A549 (cell line): ENCODE data around the gene ARHGEF37. TPM values are rescaled to one million over a fixed set of nuclear protein-coding genes. Genes with fewer than 3 reads are reported as not detected.
"Not testable (repeated sequence)": the region's sequence is repeated elsewhere in the genome, so short reads cannot be mapped to it uniquely, and the experiment has no call there.

Experiments
- ATAC-seq, 2 experiments: fragments of 200-7000 bp in 1 of 2; fragments of >200 bp in 1 of 2; cut with Nextera tagmentation in 1 of 2; cut with Tn5 transposase in 1 of 2; 3 replicates each; pipeline versions ENCODE4 v1.8.0 to v1.9.1; 2018 to 2020; ENCODE audit warnings: mild to moderate bottlenecking in 1 of 2, moderate library complexity in 1 of 2
- CTCF ChIA-PET: fragments of 300-600 bp; sonication (Branson Sonifier 250); formaldehyde crosslinking; extraction: SDS; loops from one replicate; lab custom pipeline; 2021; ENCODE audit warnings: antibody characterized with exemption, inconsistent platforms; lab: Yijun Ruan, JAX
- POLR2A ChIA-PET: fragments of 350-600 bp; formaldehyde crosslinking; extraction: SDS; loops from one replicate; lab custom pipeline; 2021; ENCODE audit warnings: antibody characterized with exemption, inconsistent platforms; lab: Yijun Ruan, JAX
- DNase-seq, 2 experiments: peaks; one replicate each; pipeline versions ENCODE4 v3.0.0 to v3.0.0-alpha.2; 2011 to 2016; ENCODE audit warnings: low read depth in 1 of 2, low spot score in 1 of 2
- FAIRE-seq: peaks from 2 replicates; lab custom pipeline; 2011; peaks lifted over from hg19 to GRCh38; lab: Jason Lieb, UNC
- H3K27ac ChIP-seq, 2 experiments: fragments of >200 bp; sonication (Bioruptor Twin); formaldehyde crosslinking; 3 replicates each; pipeline ENCODE4 v1.5.1; 2016 to 2017
- H3K4me1 ChIP-seq: fragments of >200 bp; sonication (Bioruptor Twin); formaldehyde crosslinking; 3 replicates; pipeline ENCODE4 v1.6.1; 2016
- H3K4me2 ChIP-seq: fragments of >200 bp; sonication (Bioruptor Twin); formaldehyde crosslinking; 3 replicates; pipeline ENCODE4 v1.6.1; 2016
- H3K4me3 ChIP-seq: fragments of >200 bp; sonication (Bioruptor Twin); formaldehyde crosslinking; 3 replicates; pipeline ENCODE4 v1.5.1; 2016
- H3K9me3 ChIP-seq: fragments of >200 bp; sonication (Bioruptor Twin); formaldehyde crosslinking; 3 replicates; pipeline ENCODE4 v1.6.1; 2016
- ESRRA ChIP-seq: fragments of 150-350 bp; IDR thresholded peaks from 2 replicates; pipeline ENCODE4 v1.6.1; 2014; ENCODE audit warnings: mild to moderate bottlenecking, low read length, borderline replicate concordance
- FOXS1 ChIP-seq: fragments of 250-450 bp; sonication (Bioruptor Pico); IDR thresholded peaks from 2 replicates; pipeline ENCODE4 v1.5.0; 2020; ENCODE audit warnings: mild to moderate bottlenecking, moderate library complexity
- GATA3 ChIP-seq: IDR thresholded peaks from 2 replicates; pipeline ENCODE4 v1.6.1; 2012; ENCODE audit warnings: borderline replicate concordance
- HEYL ChIP-seq: fragments of 250-450 bp; sonication (Bioruptor Pico); IDR thresholded peaks from 2 replicates; pipeline ENCODE4 v1.8.0; 2021; ENCODE audit warnings: mild to moderate bottlenecking, moderate library complexity
- HOXA7 ChIP-seq: fragments of 250-450 bp; sonication (Bioruptor Pico); IDR thresholded peaks from 2 replicates; pipeline ENCODE4 v1.5.0; 2020; ENCODE audit warnings: mild to moderate bottlenecking, moderate library complexity
- KDM1A ChIP-seq: fragments of 200-600 bp; sonication (generic); IDR thresholded peaks from 2 replicates; pipeline ENCODE4 v1.6.1; 2016; ENCODE audit warnings: low read depth, mild to moderate bottlenecking
- MAFK ChIP-seq: fragments of 450-650 bp; IDR thresholded peaks from 2 replicates; pipeline ENCODE4 v1.6.1; 2014; ENCODE audit not compliant: partially characterized antibody
- NPAS2 ChIP-seq: fragments of 250-450 bp; sonication (Bioruptor Pico); IDR thresholded peaks from 2 replicates; pipeline ENCODE4 v1.8.0; 2022; ENCODE audit warnings: mild to moderate bottlenecking, moderate library complexity, borderline replicate concordance
- RCOR1 ChIP-seq: fragments of 150-350 bp; IDR thresholded peaks from 2 replicates; pipeline ENCODE4 v1.6.1; 2014; ENCODE audit warnings: antibody characterized with exemption, low read length, low read depth
- RFX5 ChIP-seq: fragments of 450-650 bp; IDR thresholded peaks from 2 replicates; pipeline ENCODE4 v1.7.1; 2014; ENCODE audit warnings: antibody characterized with exemption, mild to moderate bottlenecking, moderate library complexity
- SREBF2 ChIP-seq: fragments of 450-650 bp; IDR thresholded peaks from 2 replicates; pipeline ENCODE4 v1.6.1; 2014; ENCODE audit warnings: mild to moderate bottlenecking, moderate library complexity
- ZNF302 ChIP-seq: fragments of 250-450 bp; sonication (Bioruptor Pico); IDR thresholded peaks from 2 replicates; pipeline ENCODE4 v1.9.0; 2021; ENCODE audit warnings: inconsistent platforms, mild to moderate bottlenecking, moderate library complexity
- ZSCAN20 ChIP-seq: fragments of 250-450 bp; sonication (Bioruptor Pico); IDR thresholded peaks from 2 replicates; pipeline ENCODE4 v1.8.0; 2022; ENCODE audit warnings: mild to moderate bottlenecking, moderate library complexity
- WGBS: methylation state at CpG from one replicate; pipeline ENCODE4 v1.1.6; 2017; ENCODE audit errors: missing lambda C conversion rate; 5-methylcytosine and 5-hydroxymethylcytosine counted together
- polyA plus RNA-seq, 4 experiments: library from polyadenylated mRNA; depleted of rRNA in 3 of 4; stranded (reverse); fragments of >200 nt; fragmentation: RNase III in 1 of 4; extraction: RNeasy Plus Mini Kit Qiagen cat#74134 plus additional on column Dnase treatment in 1 of 4; gene quantifications; 2 replicates in 3 of 4; 3 replicates in 1 of 4; pipeline ENCODE4 v1.2.3, GENCODE V29; 2011 to 2017
- TF ChIP-seq, protein P1 (sequence below): fragments of 450-650 bp; IDR thresholded peaks from 2 replicates; pipeline ENCODE4 v1.6.1; 2014; ENCODE audit warnings: antibody characterized with exemption
- TF ChIP-seq, protein P2 (sequence below): fragments of >200 bp; sonication (Bioruptor Twin); formaldehyde crosslinking; IDR thresholded peaks from 3 replicates; pipeline ENCODE4 v1.6.1; 2016
- TF ChIP-seq, protein P3 (sequence below): IDR thresholded peaks from 2 replicates; pipeline ENCODE4 v1.6.1; 2012

Gene ARHGEF37
- polyA plus RNA-seq, 2 of the 4 experiments (the other 2 are of a cell fraction) = 1.2 to 1.5 TPM

DNA sequence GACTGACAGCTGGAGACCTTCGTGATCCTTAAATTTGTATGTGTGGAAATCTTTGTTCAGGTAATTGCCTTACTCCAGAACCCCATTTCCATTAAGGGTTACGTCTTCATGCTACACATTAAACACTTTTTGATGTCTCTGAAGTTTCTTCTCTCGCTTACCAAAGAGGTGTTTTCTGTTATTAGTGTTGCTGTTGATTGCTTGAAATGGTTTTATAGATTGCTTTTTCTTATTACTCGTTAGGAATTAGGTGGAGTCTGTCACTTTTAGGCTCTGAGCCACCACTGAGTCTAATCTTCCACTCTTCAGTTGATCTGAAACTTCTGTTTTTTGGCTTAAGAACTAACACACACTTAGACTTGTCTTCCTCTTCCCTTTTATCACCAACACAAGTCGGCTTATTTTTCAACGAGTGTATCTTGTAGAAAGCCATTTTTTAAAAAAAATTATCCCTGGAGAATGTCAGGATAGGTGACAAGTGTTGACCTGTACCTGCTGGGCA lies 86.6 kb downstream of the ARHGEF37 start:
- 30% methylated on average over 6 of the region's 6 CpGs for WGBS
- TF ChIP-seq ESRRA (no peak), MAFK (no peak), FOXS1 (CRISPR knock-in tag) (no peak), ZNF302 (no peak), HOXA7 (no peak)
- FAIRE-seq = no peak
- CTCF ChIA-PET = interaction anchor here (0.7 to 6.8 kb wide), 50 partner anchors 8 to 719 kb away, joined by 3 to 106 read pairs (median 6); partner anchors contain the start of genes HMGXB3, PPARGC1B and TIGD6
- Histone ChIP-seq H3K4me1 (peaks cover 23% of the 10 kb centered on the region), H3K27ac (no peak overlapping the region), H3K9me3 (no peaks in the 10 kb centered on the region), H3K4me3 (no peak overlapping the region), H3K4me2 (peak overlapping the region; percentile 38)
- no peak for DNase-seq
- POLR2A ChIA-PET = interaction anchor here (1.0 kb wide), 1 partner anchor 62 kb away, joined by 3 read pairs; the partner anchor contains the start of gene PPARGC1B
- 0 out of 6 replicates have a peak, but pooled peaks of 1 of the 2 experiments have one; percentile 9 for ATAC-seq

DNA sequence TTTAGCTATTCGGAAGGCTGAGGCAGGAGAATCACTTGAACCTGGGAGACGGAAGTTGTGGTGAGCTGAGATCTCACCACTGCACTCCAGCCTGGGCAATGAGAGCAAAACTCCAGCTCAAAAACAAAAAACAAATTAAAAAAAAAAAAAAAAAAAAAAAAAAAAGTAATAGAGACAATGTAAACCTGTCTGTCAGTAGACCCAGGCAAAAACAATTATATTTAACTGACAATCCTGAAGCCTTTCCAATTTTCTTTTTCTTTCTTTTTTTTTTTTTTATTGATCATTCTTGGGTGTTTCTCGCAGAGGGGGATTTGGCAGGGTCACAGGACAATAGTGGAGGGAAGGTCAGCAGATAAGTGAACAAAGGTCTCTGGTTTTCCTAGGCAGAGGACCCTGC lies 88.0 kb downstream of the ARHGEF37 start:
- POLR2A ChIA-PET = interaction anchor here (0.6 kb wide), 1 partner anchor 330 kb away, joined by 4 read pairs; no protein-coding TSS in a partner anchor

DNA sequence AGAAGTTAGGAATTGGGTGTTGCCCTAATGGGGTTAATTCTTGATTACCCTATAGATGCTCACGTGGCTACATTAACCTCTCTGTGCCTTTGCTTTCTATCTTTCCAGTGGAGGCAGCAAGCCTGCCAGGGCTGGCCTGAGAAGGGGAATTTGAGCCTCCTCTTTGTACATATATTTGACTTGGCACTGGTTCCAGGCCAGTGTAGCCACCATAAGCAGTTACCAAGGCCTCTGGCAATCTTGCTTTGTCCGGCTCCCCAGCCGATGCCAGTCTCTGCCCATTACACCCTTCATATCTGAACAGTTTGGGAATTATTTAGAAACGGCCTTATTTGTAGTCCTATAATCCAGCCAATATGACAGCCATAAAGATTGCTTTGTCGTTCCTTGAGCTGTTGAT lies 90.2 kb downstream of the ARHGEF37 start:
- WGBS = 19% methylated on average over 5 of the region's 5 CpGs
- FAIRE-seq (no peak), DNase-seq (peak in 1 of 2 experiments; percentile 38), ATAC-seq (peak; percentile 42 to 80; a peak in 4 of 6 replicates)
- H3K27ac ChIP-seq = peak overlapping the region in 1 of 2 experiments; percentile 5; a peak in 1 of 6 replicates
- CTCF ChIA-PET = interaction anchor here (1.5 kb wide), 1 partner anchor 163 kb away, joined by 4 read pairs; no protein-coding TSS in a partner anchor
- H3K4me3 ChIP-seq = no peak overlapping the region
- TF ChIP-seq RFX5 (peak; percentile 86), SREBF2 (no peak)
- peak overlapping the region; percentile 59 for H3K4me2 ChIP-seq
- H3K9me3 ChIP-seq = no peaks in the 10 kb centered on the region
- POLR2A ChIA-PET = no interaction called here
- H3K4me1 ChIP-seq = peaks cover 14% of the 10 kb centered on the region; the same call in 2 of the 3 replicates

More for the DNA sequence above, 88.0 kb downstream of the ARHGEF37 start:
- H3K27ac ChIP-seq, H3K9me3 ChIP-seq, DNase-seq, FAIRE-seq, ATAC-seq, H3K4me2 ChIP-seq, H3K4me3 ChIP-seq: not testable (repeated sequence)
- WGBS = 44% methylated on average over 1 of the region's 3 CpGs
- H3K4me1 ChIP-seq = peaks cover 23% of the 10 kb centered on the region
- CTCF ChIA-PET = interaction anchor here (3.8 kb wide), 1 partner anchor 54 kb away, joined by 26 read pairs; no protein-coding TSS in a partner anchor

DNA sequence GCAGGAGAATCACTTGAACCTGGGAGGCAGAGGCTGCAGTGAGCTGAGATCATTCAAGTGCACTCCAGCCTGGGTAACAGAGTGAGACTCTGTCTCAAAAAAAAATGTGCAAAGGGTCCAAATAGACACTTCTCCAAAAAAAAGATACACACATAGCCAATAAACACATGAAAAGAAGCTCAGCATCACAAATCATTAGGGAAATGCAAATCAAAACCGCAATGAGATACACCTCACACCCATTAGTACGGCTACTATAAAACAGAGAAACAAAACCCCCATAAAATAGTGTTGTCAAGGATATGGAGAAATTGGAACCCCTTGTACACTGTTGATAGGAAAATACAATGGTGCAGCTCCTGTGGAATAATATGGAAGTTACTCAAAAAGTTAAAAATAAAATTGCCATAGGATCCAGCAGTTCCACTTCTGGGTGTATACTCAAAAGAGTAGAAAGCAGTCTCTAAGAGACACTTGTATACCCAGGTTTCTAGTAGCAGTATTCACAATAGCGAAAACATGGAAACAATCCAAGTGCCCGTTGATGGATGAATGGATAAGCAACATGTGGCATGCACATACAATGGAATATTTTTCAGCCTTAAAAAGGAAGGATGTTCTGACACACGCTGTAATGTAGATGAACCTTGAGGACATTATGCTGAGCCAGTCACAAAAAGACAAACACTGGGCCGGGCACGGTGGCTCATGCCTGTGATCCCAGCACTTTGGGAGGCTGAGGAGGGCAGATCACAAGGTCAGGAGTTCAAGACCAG lies 91.6 kb downstream of the ARHGEF37 start:
- peaks cover 7% of the 10 kb centered on the region; the same call in 2 of the 3 replicates for H3K4me1 ChIP-seq
- H3K4me2 ChIP-seq = no peak overlapping the region
- TF ChIP-seq HOXA7 (no peak), GATA3 (no peak), HEYL (CRISPR knock-in tag) (no peak), ZNF302 (no peak), KDM1A (no peak), RCOR1 (no peak), ZSCAN20 (CRISPR knock-in tag) (no peak), NPAS2 (no peak), SREBF2 (no peak)
- TF ChIP-seq, protein P1, sequence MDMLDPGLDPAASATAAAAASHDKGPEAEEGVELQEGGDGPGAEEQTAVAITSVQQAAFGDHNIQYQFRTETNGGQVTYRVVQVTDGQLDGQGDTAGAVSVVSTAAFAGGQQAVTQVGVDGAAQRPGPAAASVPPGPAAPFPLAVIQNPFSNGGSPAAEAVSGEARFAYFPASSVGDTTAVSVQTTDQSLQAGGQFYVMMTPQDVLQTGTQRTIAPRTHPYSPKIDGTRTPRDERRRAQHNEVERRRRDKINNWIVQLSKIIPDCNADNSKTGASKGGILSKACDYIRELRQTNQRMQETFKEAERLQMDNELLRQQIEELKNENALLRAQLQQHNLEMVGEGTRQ = no peak
- TF ChIP-seq, protein P2, sequence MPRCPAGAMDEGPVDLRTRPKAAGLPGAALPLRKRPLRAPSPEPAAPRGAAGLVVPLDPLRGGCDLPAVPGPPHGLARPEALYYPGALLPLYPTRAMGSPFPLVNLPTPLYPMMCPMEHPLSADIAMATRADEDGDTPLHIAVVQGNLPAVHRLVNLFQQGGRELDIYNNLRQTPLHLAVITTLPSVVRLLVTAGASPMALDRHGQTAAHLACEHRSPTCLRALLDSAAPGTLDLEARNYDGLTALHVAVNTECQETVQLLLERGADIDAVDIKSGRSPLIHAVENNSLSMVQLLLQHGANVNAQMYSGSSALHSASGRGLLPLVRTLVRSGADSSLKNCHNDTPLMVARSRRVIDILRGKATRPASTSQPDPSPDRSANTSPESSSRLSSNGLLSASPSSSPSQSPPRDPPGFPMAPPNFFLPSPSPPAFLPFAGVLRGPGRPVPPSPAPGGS = no peak
- TF ChIP-seq, protein P3, sequence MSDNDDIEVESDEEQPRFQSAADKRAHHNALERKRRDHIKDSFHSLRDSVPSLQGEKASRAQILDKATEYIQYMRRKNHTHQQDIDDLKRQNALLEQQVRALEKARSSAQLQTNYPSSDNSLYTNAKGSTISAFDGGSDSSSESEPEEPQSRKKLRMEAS = no peak
- WGBS = 79% methylated on average over 7 of the region's 7 CpGs
- ATAC-seq (no peak), DNase-seq (no peak), FAIRE-seq (no peak)
- H3K4me3 ChIP-seq = no peak overlapping the region
- H3K27ac ChIP-seq = no peak overlapping the region
- POLR2A ChIA-PET = no interaction called here
- no peaks in the 10 kb centered on the region for H3K9me3 ChIP-seq
- CTCF ChIA-PET = interaction anchor here (0.6 to 1.8 kb wide), 5 partner anchors 32 to 354 kb away, joined by 3 to 5 read pairs (median 3); no protein-coding TSS in a partner anchor
